ENCODE measurements around the gene SAXO1. TPM values are rescaled to one million over a fixed set of nuclear protein-coding genes. Genes with fewer than 3 reads are reported as not detected.
"Not testable (repeated sequence)": the region's sequence is repeated elsewhere in the genome, so short reads cannot be mapped to it uniquely, and the experiment has no call there.

The SAXO1 gene
- polyA plus RNA-seq, 1 donor from 2014 or later = not detected

GRCh38 chr9:18996211-18996610 is 36.8 kb downstream of the SAXO1 start:
- no peak for TF ChIP-seq SMC3 (conservative IDR thresholded peaks at IDR 0.05; ENCODE audit: poor library complexity)
- no peak for TF ChIP-seq CTCF (IDR thresholded peaks at IDR 0.05; ENCODE audit: poor library complexity, severe bottlenecking)
- no peak for TF ChIP-seq EP300 (conservative IDR thresholded peaks at IDR 0.05; ENCODE audit: poor library complexity, severe bottlenecking)
- TF ChIP-seq TAF1 (IDR thresholded peaks at IDR 0.05; ENCODE audit: low read depth) = no peak
- TF ChIP-seq REST (IDR thresholded peaks at IDR 0.05; ENCODE audit: borderline replicate concordance) = no peak
- no peak for TF ChIP-seq EZH2 (IDR thresholded peaks at IDR 0.05; ENCODE audit: borderline replicate concordance, insufficient read depth, low read length, poor library complexity, severe bottlenecking)
- TF ChIP-seq RAD21 (conservative IDR thresholded peaks at IDR 0.05) = no peak
- TF ChIP-seq POLR2AphosphoS5 (IDR thresholded peaks at IDR 0.05) = no peak
- TF ChIP-seq MXI1 (conservative IDR thresholded peaks at IDR 0.05; ENCODE audit: poor library complexity, severe bottlenecking) = no peak
- H3K27me3 ChIP-seq (ENCODE audit: insufficient read depth, low read depth, low read length) = no peaks in the 10 kb centered on the region
- H3K9me3 ChIP-seq (ENCODE audit: low read length) = no peaks in the 10 kb centered on the region
- H2AFZ ChIP-seq (ENCODE audit: low read depth, low read length) = no peak overlapping the region
- H3K9ac ChIP-seq (ENCODE audit: low read length) = no peak overlapping the region
- no peaks in the 10 kb centered on the region for H3K9me2 ChIP-seq (ENCODE audit: insufficient read depth, low read length)
- no peaks in the 10 kb centered on the region for H4K20me1 ChIP-seq (ENCODE audit: insufficient read depth)
- H3F3A ChIP-seq (ENCODE audit: insufficient read depth, low read length, poor library complexity, severe bottlenecking) = no peaks in the 10 kb centered on the region
- H3K36me3 ChIP-seq (ENCODE audit: insufficient read depth, low read length) = no peaks in the 10 kb centered on the region
- no peaks in the 10 kb centered on the region for H3K79me2 ChIP-seq (replicated peaks; ENCODE audit: insufficient read depth, low read length)
- H3K4me3 ChIP-seq (ENCODE audit: low read length) = no peak overlapping the region
- no peak overlapping the region for H3K4me2 ChIP-seq (ENCODE audit: low read length)
- H3K27ac ChIP-seq (ENCODE audit: low read length) = no peak overlapping the region

DNA sequence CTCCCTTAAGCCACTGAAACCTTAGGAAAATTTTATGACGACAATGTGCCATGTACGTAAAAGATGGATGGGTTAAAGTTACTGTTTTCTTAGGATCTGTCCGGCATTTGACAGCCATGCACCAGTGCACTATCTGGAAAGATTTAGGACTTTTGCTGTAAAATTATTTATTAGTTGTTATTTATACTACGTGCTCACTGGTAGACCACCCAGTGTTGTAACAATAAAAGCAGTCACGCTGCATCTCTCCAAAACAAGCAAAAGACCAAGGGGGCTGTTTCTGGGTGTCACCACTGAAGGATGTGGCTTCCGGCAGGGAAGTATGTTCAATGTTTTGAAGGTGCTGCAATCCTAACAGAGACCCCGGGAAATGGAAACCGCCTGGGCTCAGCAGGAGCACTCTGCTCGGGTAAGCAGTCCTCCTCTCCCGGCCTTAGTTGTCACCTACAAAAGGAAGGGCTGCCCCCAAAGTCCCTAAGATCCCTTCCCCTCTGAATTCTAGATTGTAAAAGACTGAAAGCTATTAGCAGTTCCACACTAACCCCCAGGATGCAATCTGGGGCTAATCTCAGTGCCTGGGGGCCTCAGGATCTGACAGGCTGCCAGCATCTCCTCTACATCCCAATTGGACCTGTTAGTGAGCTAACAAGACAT is 38.6 kb downstream of the SAXO1 start:
- no peaks in the 10 kb centered on the region for H3F3A ChIP-seq (ENCODE audit: insufficient read depth, low read length, poor library complexity, severe bottlenecking)
- H3K9ac ChIP-seq (ENCODE audit: low read length) = no peak overlapping the region
- H3K9me2 ChIP-seq (ENCODE audit: insufficient read depth, low read length) = no peaks in the 10 kb centered on the region
- H3K79me2 ChIP-seq (replicated peaks; ENCODE audit: insufficient read depth, low read length) = no peaks in the 10 kb centered on the region
- no peaks in the 10 kb centered on the region for H3K9me3 ChIP-seq (ENCODE audit: low read length)
- no peak for TF ChIP-seq RAD21 (conservative IDR thresholded peaks at IDR 0.05)
- TF ChIP-seq CTCF (IDR thresholded peaks at IDR 0.05; ENCODE audit: poor library complexity, severe bottlenecking) = no peak
- TF ChIP-seq REST (IDR thresholded peaks at IDR 0.05; ENCODE audit: borderline replicate concordance) = no peak
- no peaks in the 10 kb centered on the region for H4K20me1 ChIP-seq (ENCODE audit: insufficient read depth)
- no peak overlapping the region for H3K4me2 ChIP-seq (ENCODE audit: low read length)
- no peak overlapping the region for H2AFZ ChIP-seq (ENCODE audit: low read depth, low read length)
- H3K4me3 ChIP-seq (ENCODE audit: low read length) = no peak overlapping the region
- no peaks in the 10 kb centered on the region for H3K36me3 ChIP-seq (ENCODE audit: insufficient read depth, low read length)
- H3K27me3 ChIP-seq (ENCODE audit: insufficient read depth, low read depth, low read length) = no peaks in the 10 kb centered on the region
- H3K27ac ChIP-seq (ENCODE audit: low read length) = no peak overlapping the region

DNA sequence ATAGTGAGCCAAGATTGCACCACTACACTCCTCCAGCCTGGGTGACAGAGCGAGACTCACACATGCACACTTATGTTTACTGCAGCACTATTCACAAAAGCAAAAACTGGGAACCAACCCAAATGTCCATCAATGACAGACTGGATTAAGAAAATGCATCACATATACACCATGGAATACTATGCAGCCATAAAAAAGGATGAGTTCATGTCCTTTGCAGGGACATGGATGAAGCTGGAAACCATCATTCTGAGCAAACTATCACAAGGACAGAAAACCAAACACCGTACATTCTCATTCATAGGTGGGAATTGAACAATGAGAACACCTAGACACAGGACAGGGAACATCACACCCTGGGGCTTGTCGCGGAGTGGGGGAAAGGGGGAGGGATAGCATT is 41.8 kb downstream of the SAXO1 start:
- H3K27me3 ChIP-seq (ENCODE audit: insufficient read depth, low read depth, low read length); H2AFZ ChIP-seq (ENCODE audit: low read depth, low read length); H3K4me3 ChIP-seq (ENCODE audit: low read length); H3K4me2 ChIP-seq (ENCODE audit: low read length); H3K9me3 ChIP-seq (ENCODE audit: low read length); H3K9ac ChIP-seq (ENCODE audit: low read length); H3K9me2 ChIP-seq (ENCODE audit: insufficient read depth, low read length); H3K36me3 ChIP-seq (ENCODE audit: insufficient read depth, low read length); H3K79me2 ChIP-seq (replicated peaks; ENCODE audit: insufficient read depth, low read length); H3K27ac ChIP-seq (ENCODE audit: low read length); H4K20me1 ChIP-seq (ENCODE audit: insufficient read depth); H3F3A ChIP-seq (ENCODE audit: insufficient read depth, low read length, poor library complexity, severe bottlenecking): not testable (repeated sequence)

Data from neural cell (in vitro differentiated cells).